ENCODE data around the gene STAG2.
"Not testable (repeated sequence)": the region's sequence is repeated elsewhere in the genome, so short reads cannot be mapped to it uniquely, and the experiment has no call there.

The STAG2 gene

GRCh38 chrX:124033821-124034220 is 72.3 kb downstream of the STAG2 start:
- no peak for DNase-seq (ENCODE audit: low read depth, low spot score)

GRCh38 chrX:124035657-124036056 is 74.2 kb downstream of the STAG2 start:
- no peak for DNase-seq (ENCODE audit: low read depth, low spot score)

- no peak for DNase-seq (ENCODE audit: low read depth, low spot score)
Measured at GRCh38 chrX:124042042-124042441, 80.5 kb downstream of the STAG2 start.

- DNase-seq (ENCODE audit: low read depth, low spot score): no peak
Measured at GRCh38 chrX:124045109-124045508, 83.6 kb downstream of the STAG2 start.

- DNase-seq (ENCODE audit: low read depth, low spot score): not testable (repeated sequence)
Measured at GRCh38 chrX:124084417-124084816, 122.9 kb downstream of the STAG2 start.

- no peak for DNase-seq (ENCODE audit: low read depth, low spot score)
Measured at GRCh38 chrX:124085063-124085462, 123.6 kb downstream of the STAG2 start.

GRCh38 chrX:124086411-124086810 is 124.9 kb downstream of the STAG2 start:
- DNase-seq (ENCODE audit: low read depth, low spot score): no peak

- DNase-seq (ENCODE audit: low read depth, low spot score): no peak
Measured at GRCh38 chrX:124087000-124087746, 125.7 kb downstream of the STAG2 start.

- DNase-seq (ENCODE audit: low read depth, low spot score): no peak
Measured at GRCh38 chrX:124093222-124093621, 131.7 kb downstream of the STAG2 start.

GRCh38 chrX:124097116-124097515 is 135.6 kb downstream of the STAG2 start:
- DNase-seq (ENCODE audit: low read depth, low spot score): no peak

- no peak for DNase-seq (ENCODE audit: low read depth, low spot score)
Measured at GRCh38 chrX:124098089-124098488, 136.6 kb downstream of the STAG2 start.

GRCh38 chrX:124103966-124104365 is 142.5 kb downstream of the STAG2 start:
- no peak for DNase-seq (ENCODE audit: low read depth, low spot score)

GRCh38 chrX:124104512-124104911 is 143.0 kb downstream of the STAG2 start:
- not testable (repeated sequence) for DNase-seq (ENCODE audit: low read depth, low spot score)

GRCh38 chrX:124113621-124114600 is 152.4 kb downstream of the STAG2 start:
- no peak for DNase-seq (ENCODE audit: low read depth, low spot score)

GRCh38 chrX:124117325-124117724 is 155.8 kb downstream of the STAG2 start:
- DNase-seq (ENCODE audit: low read depth, low spot score): no peak

- no peak for DNase-seq (ENCODE audit: low read depth, low spot score)
Measured at GRCh38 chrX:124125471-124125870, 164.0 kb downstream of the STAG2 start.

GRCh38 chrX:124127496-124127895 is 166.0 kb downstream of the STAG2 start:
- DNase-seq (ENCODE audit: low read depth, low spot score): no peak

GRCh38 chrX:124132437-124132836 is 170.9 kb downstream of the STAG2 start:
- DNase-seq (ENCODE audit: low read depth, low spot score): not testable (repeated sequence)

- no peak for DNase-seq (ENCODE audit: low read depth, low spot score)
Measured at GRCh38 chrX:124145749-124146148, 184.2 kb downstream of the STAG2 start.

- DNase-seq (ENCODE audit: low read depth, low spot score): no peak
Measured at GRCh38 chrX:124151195-124151594, 189.7 kb downstream of the STAG2 start.
